Measurements from ENCODE around the gene SLC49A3. TPM values are rescaled to one million over a fixed set of nuclear protein-coding genes. Genes with fewer than 3 reads are reported as not detected.

SLC49A3 gene
- total and polyA plus RNA-seq, 2 experiments from 2014 or later: 1.3 to 3.7 TPM

DNA sequence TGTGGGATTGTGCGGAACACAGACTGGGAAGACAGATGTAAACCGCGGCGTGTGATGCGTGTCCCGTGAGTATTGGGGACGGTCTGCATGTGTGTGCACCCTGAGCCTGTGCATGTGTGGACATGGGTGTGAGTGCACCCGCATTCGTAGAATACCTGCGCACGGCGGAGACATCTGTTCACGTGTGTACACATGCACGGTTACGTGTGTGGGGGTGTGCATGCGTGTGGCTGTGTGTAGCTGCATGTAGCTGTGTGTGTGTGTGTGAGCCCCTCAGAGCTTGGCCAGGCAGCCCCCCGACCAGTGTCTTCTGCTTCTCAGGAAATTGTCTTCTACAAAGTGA lies 34.5 kb downstream of the SLC49A3 start (continued):
- TF ChIP-seq, protein P1, sequence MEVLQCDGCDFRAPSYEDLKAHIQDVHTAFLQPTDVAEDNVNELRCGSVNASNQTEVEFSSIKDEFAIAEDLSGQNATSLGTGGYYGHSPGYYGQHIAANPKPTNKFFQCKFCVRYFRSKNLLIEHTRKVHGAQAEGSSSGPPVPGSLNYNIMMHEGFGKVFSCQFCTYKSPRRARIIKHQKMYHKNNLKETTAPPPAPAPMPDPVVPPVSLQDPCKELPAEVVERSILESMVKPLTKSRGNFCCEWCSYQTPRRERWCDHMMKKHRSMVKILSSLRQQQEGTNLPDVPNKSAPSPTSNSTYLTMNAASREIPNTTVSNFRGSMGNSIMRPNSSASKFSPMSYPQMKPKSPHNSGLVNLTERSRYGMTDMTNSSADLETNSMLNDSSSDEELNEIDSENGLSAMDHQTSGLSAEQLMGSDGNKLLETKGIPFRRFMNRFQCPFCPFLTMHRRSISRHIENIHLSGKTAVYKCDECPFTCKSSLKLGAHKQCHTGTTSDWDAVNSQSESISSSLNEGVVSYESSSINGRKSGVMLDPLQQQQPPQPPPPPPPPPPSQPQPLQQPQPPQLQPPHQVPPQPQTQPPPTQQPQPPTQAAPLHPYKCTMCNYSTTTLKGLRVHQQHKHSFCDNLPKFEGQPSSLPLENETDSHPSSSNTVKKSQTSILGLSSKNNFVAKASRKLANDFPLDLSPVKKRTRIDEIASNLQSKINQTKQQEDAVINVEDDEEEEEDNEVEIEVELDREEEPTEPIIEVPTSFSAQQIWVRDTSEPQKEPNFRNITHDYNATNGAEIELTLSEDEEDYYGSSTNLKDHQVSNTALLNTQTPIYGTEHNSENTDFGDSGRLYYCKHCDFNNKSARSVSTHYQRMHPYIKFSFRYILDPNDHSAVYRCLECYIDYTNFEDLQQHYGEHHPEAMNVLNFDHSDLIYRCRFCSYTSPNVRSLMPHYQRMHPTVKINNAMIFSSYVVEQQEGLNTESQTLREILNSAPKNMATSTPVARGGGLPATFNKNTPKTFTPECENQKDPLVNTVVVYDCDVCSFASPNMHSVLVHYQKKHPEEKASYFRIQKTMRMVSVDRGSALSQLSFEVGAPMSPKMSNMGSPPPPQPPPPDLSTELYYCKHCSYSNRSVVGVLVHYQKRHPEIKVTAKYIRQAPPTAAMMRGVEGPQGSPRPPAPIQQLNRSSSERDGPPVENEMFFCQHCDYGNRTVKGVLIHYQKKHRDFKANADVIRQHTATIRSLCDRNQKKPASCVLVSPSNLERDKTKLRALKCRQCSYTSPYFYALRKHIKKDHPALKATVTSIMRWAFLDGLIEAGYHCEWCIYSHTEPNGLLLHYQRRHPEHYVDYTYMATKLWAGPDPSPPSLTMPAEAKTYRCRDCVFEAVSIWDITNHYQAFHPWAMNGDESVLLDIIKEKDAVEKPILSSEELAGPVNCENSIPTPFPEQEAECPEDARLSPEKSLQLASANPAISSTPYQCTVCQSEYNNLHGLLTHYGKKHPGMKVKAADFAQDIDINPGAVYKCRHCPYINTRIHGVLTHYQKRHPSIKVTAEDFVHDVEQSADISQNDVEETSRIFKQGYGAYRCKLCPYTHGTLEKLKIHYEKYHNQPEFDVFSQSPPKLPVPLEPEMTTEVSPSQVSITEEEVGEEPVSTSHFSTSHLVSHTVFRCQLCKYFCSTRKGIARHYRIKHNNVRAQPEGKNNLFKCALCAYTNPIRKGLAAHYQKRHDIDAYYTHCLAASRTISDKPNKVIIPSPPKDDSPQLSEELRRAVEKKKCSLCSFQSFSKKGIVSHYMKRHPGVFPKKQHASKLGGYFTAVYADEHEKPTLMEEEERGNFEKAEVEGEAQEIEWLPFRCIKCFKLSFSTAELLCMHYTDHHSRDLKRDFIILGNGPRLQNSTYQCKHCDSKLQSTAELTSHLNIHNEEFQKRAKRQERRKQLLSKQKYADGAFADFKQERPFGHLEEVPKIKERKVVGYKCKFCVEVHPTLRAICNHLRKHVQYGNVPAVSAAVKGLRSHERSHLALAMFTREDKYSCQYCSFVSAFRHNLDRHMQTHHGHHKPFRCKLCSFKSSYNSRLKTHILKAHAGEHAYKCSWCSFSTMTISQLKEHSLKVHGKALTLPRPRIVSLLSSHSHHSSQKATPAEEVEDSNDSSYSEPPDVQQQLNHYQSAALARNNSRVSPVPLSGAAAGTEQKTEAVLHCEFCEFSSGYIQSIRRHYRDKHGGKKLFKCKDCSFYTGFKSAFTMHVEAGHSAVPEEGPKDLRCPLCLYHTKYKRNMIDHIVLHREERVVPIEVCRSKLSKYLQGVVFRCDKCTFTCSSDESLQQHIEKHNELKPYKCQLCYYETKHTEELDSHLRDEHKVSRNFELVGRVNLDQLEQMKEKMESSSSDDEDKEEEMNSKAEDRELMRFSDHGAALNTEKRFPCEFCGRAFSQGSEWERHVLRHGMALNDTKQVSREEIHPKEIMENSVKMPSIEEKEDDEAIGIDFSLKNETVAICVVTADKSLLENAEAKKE (CRISPR knock-in tag; IDR thresholded peaks at IDR 0.05): no peak
- TF ChIP-seq POLR2AphosphoS5 (IDR thresholded peaks at IDR 0.05; ENCODE audit: low read depth) (no peak), NANOG (IDR thresholded peaks at IDR 0.05; ENCODE audit: borderline replicate concordance) (no peak), STAT1 (IDR thresholded peaks at IDR 0.05; ENCODE audit: unreplicated experiment) (no peak), ZNF114 (CRISPR knock-in tag; IDR thresholded peaks at IDR 0.05) (no peak)

DNA sequence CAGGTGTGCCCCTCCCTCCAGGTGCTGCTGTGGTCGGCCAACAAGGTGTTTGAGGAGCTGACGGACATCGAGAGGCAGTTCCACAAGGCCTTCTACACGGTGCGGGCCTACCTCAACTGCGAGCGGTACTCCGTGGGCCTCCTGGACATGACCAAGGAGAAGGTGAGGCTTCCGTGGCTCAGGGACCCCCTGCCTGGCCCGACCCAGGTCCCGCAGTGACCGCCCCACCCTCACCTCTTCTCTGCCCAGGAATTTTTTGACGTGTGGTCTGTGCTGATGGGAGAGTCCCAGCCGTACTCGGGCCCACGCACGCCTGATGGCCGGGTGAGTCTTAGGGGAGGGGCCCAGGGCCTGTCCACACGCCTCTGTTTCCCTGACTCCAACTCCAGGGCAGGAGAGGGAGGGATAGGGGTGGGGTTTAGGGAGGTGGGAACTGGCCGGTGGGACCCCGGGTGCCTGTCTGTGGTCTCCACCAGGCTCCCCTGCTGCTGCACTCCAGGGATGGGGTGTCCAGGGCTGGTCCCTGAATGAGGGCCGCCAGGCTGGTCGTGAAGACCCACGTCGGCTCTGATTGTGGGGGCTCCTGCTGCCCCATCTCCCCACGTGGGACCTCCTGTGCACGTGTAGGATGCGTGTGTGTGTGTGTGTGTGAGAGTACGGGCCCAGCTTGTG lies 35.0 kb downstream of the SLC49A3 start:
- no peaks in the 10 kb centered on the region for H3K36me3 ChIP-seq (ENCODE audit: insufficient read depth)
- no peak overlapping the region for H3K4me2 ChIP-seq
- peaks cover 2% of the 10 kb centered on the region; the same call in 2 of the 3 replicates for H3K4me1 Mint-ChIP-seq
- peaks cover 15% of the 10 kb centered on the region for H3K27me3 Mint-ChIP-seq (ENCODE audit: insufficient read depth, low read depth, poor library complexity)
- H3K36me3 Mint-ChIP-seq (ENCODE audit: low read depth): no peaks in the 10 kb centered on the region; the same call in 2 of the 3 replicates
- H3F3A ChIP-seq (replicated peaks; ENCODE audit: low read depth): no peaks in the 10 kb centered on the region
- ATAC-seq (no peak), DNase-seq (ENCODE audit: low spot score) (no peak)
- no peaks in the 10 kb centered on the region for H4K20me1 ChIP-seq (replicated peaks; ENCODE audit: insufficient read depth)
- H3K9me2 ChIP-seq (ENCODE audit: insufficient read depth): no peaks in the 10 kb centered on the region
- H3K27ac Mint-ChIP-seq: no peak overlapping the region
- TF ChIP-seq STAT1 (IDR thresholded peaks at IDR 0.05; ENCODE audit: unreplicated experiment) (no peak), JUNB (IDR thresholded peaks at IDR 0.05; ENCODE audit: unreplicated experiment) (no peak), ZNF114 (CRISPR knock-in tag; IDR thresholded peaks at IDR 0.05) (no peak), EZH2phosphoT487 (IDR thresholded peaks at IDR 0.05; ENCODE audit: unreplicated experiment) (no peak), POLR2AphosphoS5 (IDR thresholded peaks at IDR 0.05; ENCODE audit: low read depth) (no peak), CREB1 (CRISPR knock-in tag; IDR thresholded peaks at IDR 0.05; ENCODE audit: low read depth) (no peak), ZNF331 (CRISPR knock-in tag; IDR thresholded peaks at IDR 0.05; ENCODE audit: low read depth) (no peak)
- TF ChIP-seq, protein P2, sequence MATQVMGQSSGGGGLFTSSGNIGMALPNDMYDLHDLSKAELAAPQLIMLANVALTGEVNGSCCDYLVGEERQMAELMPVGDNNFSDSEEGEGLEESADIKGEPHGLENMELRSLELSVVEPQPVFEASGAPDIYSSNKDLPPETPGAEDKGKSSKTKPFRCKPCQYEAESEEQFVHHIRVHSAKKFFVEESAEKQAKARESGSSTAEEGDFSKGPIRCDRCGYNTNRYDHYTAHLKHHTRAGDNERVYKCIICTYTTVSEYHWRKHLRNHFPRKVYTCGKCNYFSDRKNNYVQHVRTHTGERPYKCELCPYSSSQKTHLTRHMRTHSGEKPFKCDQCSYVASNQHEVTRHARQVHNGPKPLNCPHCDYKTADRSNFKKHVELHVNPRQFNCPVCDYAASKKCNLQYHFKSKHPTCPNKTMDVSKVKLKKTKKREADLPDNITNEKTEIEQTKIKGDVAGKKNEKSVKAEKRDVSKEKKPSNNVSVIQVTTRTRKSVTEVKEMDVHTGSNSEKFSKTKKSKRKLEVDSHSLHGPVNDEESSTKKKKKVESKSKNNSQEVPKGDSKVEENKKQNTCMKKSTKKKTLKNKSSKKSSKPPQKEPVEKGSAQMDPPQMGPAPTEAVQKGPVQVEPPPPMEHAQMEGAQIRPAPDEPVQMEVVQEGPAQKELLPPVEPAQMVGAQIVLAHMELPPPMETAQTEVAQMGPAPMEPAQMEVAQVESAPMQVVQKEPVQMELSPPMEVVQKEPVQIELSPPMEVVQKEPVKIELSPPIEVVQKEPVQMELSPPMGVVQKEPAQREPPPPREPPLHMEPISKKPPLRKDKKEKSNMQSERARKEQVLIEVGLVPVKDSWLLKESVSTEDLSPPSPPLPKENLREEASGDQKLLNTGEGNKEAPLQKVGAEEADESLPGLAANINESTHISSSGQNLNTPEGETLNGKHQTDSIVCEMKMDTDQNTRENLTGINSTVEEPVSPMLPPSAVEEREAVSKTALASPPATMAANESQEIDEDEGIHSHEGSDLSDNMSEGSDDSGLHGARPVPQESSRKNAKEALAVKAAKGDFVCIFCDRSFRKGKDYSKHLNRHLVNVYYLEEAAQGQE (IDR thresholded peaks at IDR 0.05; ENCODE audit: unreplicated experiment): no peak
- TF ChIP-seq, protein P3, sequence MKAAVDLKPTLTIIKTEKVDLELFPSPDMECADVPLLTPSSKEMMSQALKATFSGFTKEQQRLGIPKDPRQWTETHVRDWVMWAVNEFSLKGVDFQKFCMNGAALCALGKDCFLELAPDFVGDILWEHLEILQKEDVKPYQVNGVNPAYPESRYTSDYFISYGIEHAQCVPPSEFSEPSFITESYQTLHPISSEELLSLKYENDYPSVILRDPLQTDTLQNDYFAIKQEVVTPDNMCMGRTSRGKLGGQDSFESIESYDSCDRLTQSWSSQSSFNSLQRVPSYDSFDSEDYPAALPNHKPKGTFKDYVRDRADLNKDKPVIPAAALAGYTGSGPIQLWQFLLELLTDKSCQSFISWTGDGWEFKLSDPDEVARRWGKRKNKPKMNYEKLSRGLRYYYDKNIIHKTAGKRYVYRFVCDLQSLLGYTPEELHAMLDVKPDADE (IDR thresholded peaks at IDR 0.05): no peak
- TF ChIP-seq, protein P4, sequence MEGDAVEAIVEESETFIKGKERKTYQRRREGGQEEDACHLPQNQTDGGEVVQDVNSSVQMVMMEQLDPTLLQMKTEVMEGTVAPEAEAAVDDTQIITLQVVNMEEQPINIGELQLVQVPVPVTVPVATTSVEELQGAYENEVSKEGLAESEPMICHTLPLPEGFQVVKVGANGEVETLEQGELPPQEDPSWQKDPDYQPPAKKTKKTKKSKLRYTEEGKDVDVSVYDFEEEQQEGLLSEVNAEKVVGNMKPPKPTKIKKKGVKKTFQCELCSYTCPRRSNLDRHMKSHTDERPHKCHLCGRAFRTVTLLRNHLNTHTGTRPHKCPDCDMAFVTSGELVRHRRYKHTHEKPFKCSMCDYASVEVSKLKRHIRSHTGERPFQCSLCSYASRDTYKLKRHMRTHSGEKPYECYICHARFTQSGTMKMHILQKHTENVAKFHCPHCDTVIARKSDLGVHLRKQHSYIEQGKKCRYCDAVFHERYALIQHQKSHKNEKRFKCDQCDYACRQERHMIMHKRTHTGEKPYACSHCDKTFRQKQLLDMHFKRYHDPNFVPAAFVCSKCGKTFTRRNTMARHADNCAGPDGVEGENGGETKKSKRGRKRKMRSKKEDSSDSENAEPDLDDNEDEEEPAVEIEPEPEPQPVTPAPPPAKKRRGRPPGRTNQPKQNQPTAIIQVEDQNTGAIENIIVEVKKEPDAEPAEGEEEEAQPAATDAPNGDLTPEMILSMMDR (conservative IDR thresholded peaks at IDR 0.05; ENCODE audit: low read depth in 2 of 2): no peak
- H2AFZ ChIP-seq: no peak overlapping the region
- H3K4me1 ChIP-seq (ENCODE audit: insufficient read depth): no peaks in the 10 kb centered on the region
- no peak overlapping the region for H3K4me3 ChIP-seq
- H3K27ac ChIP-seq (ENCODE audit: low read depth): no peak overlapping the region
- H3K4me3 Mint-ChIP-seq: no peak overlapping the region
- no peaks in the 10 kb centered on the region for H3K27me3 ChIP-seq (ENCODE audit: insufficient read depth)
- H3K79me2 ChIP-seq (replicated peaks; ENCODE audit: insufficient read depth): no peaks in the 10 kb centered on the region
- H3K9me3 Mint-ChIP-seq: no peaks in the 10 kb centered on the region
